Endothelial cell of umbilical vein (primary cell): Measurements from ENCODE around the gene KAZN.

ENCODE experiments used
- JUN ChIP-seq: IDR thresholded peaks from 2 replicates; pipeline ENCODE4 v1.6.1; 2011; ENCODE audit warnings: borderline replicate concordance, low read depth; ENCODE audit not compliant: insufficient read length, insufficient read depth
- POLR2A ChIP-seq: IDR thresholded peaks from 2 replicates; pipeline ENCODE4 v1.6.1; 2012; ENCODE audit warnings: low read depth, mild to moderate bottlenecking, control low read depth, low read length
- POLR2AphosphoS5 ChIP-seq: IDR thresholded peaks from 2 replicates; pipeline ENCODE4 v1.6.1; 2012; ENCODE audit warnings: low read depth, mild to moderate bottlenecking, control low read depth, low read length, moderate library complexity; ENCODE audit not compliant: insufficient read depth
- TF ChIP-seq, protein P1 (sequence below), 2 donors: IDR thresholded peaks; 1 replicate in 1 of 2; 2 replicates in 1 of 2; pipeline ENCODE4 v1.5.1; 2011; ENCODE audit warnings: low read length in 2 of 2, mild to moderate bottlenecking in 2 of 2, moderate library complexity in 2 of 2, control low read depth in 1 of 2, inconsistent platforms in 1 of 2, low read depth in 1 of 2; ENCODE audit not compliant: insufficient read depth in 1 of 2; ENCODE audit errors: extremely low read depth in 1 of 2

DNA sequence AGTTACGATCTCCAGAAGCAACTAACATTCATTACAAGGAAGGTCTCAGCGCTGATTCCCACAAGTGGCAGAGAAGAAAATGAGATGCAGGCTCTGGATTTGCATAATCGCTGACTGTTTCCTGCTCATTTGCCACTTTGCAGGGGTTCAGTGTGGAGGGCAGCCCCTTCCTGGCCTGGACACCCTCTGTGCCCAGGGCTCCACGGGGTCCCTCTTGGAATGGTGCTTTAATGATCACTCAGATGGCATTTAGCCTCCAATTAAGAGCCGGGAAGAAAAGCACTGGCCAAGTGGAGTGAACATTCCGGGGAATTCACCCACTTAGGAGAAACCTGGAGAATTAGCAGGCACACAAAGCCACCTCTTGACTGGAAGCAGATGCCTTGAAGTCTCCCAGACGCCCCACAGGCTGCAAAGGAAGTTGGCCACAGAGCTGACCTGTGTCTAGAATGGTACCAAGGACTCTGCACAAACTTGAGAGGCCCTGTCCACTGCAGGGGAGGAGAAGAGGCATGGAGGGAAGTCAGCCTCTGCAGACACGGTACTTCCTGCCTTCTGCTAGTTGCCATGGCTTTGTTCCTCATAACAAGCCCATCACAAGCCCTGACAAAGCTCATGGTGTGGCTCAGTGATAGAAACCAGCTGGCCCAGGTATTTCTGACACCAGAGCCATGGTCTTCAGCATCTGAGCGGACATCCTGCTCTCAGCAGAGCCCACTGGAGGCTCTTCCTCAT is 157.2 kb downstream of the KAZN start:
- TF ChIP-seq POLR2A (no peak), POLR2AphosphoS5 (no peak), JUN (no peak)
- TF ChIP-seq, protein P1, sequence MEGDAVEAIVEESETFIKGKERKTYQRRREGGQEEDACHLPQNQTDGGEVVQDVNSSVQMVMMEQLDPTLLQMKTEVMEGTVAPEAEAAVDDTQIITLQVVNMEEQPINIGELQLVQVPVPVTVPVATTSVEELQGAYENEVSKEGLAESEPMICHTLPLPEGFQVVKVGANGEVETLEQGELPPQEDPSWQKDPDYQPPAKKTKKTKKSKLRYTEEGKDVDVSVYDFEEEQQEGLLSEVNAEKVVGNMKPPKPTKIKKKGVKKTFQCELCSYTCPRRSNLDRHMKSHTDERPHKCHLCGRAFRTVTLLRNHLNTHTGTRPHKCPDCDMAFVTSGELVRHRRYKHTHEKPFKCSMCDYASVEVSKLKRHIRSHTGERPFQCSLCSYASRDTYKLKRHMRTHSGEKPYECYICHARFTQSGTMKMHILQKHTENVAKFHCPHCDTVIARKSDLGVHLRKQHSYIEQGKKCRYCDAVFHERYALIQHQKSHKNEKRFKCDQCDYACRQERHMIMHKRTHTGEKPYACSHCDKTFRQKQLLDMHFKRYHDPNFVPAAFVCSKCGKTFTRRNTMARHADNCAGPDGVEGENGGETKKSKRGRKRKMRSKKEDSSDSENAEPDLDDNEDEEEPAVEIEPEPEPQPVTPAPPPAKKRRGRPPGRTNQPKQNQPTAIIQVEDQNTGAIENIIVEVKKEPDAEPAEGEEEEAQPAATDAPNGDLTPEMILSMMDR (IDR thresholded peaks at IDR 0.05; ENCODE audit: extremely low read depth in 1 of 2, insufficient read depth in 1 of 2, low read depth in 1 of 2, low read length in 2 of 2), result no peak
